HG03442 (cell line): ENCODE results near the gene SYT17.
A peak's percentile ranks its signal among the peaks of the same experiment; 100 is the strongest.

Source experiments
- ATAC-seq: cut with Tn5 transposase; IDR thresholded peaks from one replicate; pipeline ENCODE4 v1.9.1; 2021; ENCODE audit warnings: mild to moderate bottlenecking, moderate library complexity; ENCODE audit not compliant: unreplicated experiment

Gene SYT17

GRCh38 chr16:19167710-19168370 is at the start of gene SYT17:
Gene SYT17, plus strand, starts transcription at chr16:19168240. Its CDS starts 407 bp downstream, at chr16:19168647.
- ATAC-seq, result no peak

- no peak for ATAC-seq
These were observed 49.1 kb upstream of the SYT17 start for GRCh38 chr16:19118938-19119431.

- no peak for ATAC-seq
These were observed 48.5 kb upstream of the SYT17 start for GRCh38 chr16:19119564-19119963.

- no peak for ATAC-seq
These were observed 44.4 kb upstream of the SYT17 start for GRCh38 chr16:19123535-19124178.

- ATAC-seq, result no peak
These were observed 41.7 kb upstream of the SYT17 start for GRCh38 chr16:19126300-19126699.

GRCh38 chr16:19127205-19127604 is 40.8 kb upstream of the SYT17 start:
- peak; percentile 22 for ATAC-seq

- peak; percentile 59 for ATAC-seq
These were observed 40.3 kb upstream of the SYT17 start for GRCh38 chr16:19127674-19128131.

- ATAC-seq, result no peak
These were observed 39.4 kb upstream of the SYT17 start for GRCh38 chr16:19128454-19129200.

GRCh38 chr16:19130385-19130784 is 37.7 kb upstream of the SYT17 start:
- ATAC-seq, result no peak

GRCh38 chr16:19130852-19131824 is 36.9 kb upstream of the SYT17 start:
- no peak for ATAC-seq

GRCh38 chr16:19131825-19132218 is 36.2 kb upstream of the SYT17 start:
- ATAC-seq, result no peak

- no peak for ATAC-seq
These were observed 35.8 kb upstream of the SYT17 start for GRCh38 chr16:19132255-19132654.

GRCh38 chr16:19132898-19133297 is 35.1 kb upstream of the SYT17 start:
- no peak for ATAC-seq

- no peak for ATAC-seq
These were observed 34.4 kb upstream of the SYT17 start for GRCh38 chr16:19133600-19133999.

- no peak for ATAC-seq
These were observed 32.7 kb upstream of the SYT17 start for GRCh38 chr16:19135201-19135842.

- no peak for ATAC-seq
These were observed 32.1 kb upstream of the SYT17 start for GRCh38 chr16:19135896-19136438.

GRCh38 chr16:19136549-19137196 is 31.4 kb upstream of the SYT17 start:
- no peak for ATAC-seq

- ATAC-seq, result no peak
These were observed 30.6 kb upstream of the SYT17 start for GRCh38 chr16:19137201-19138128.
